LNCaP clone FGC (cell line): ENCODE data around the gene NANOS1.
"Not testable (repeated sequence)": the region's sequence is repeated elsewhere in the genome, so short reads cannot be mapped to it uniquely, and the experiment has no call there.

Source experiments
- DNase-seq: peaks from one replicate; pipeline ENCODE4 v3.0.0-alpha.2; 2011; ENCODE audit warnings: low read depth
- H3K4me3 ChIP-seq: 2 replicates; pipeline ENCODE4 v1.5.1; 2011; ENCODE audit warnings: mild to moderate bottlenecking, low read depth, low read length, control low read depth
- TF ChIP-seq, protein P1 (sequence below): IDR thresholded peaks from 2 replicates; pipeline ENCODE4 v1.5.1; 2012; ENCODE audit warnings: mild to moderate bottlenecking; ENCODE audit not compliant: control insufficient read depth, insufficient read depth; ENCODE audit errors: extremely low read depth

The NANOS1 gene

DNA sequence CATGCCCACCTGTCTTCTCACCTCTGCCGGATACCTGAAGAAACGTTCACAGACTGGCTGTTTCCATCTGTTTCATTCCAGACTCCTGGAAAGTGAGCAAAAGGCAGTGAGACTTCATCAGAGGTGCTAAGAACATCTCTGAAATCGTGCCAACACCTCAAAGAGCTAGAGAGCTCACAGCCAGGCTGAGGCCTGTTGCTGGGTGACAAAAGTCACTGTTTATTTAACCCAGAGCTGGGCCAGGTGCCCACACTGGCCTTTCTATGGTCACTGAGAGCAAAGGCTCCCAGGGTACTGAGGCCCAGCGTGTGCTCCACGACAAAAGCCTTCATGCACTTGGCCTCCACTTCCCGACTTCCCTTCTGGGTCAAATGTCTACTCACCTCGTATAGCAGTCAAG is 3.7 kb upstream of the NANOS1 start:
- H3K4me3 ChIP-seq: no peak overlapping the region
- TF ChIP-seq, protein P1, sequence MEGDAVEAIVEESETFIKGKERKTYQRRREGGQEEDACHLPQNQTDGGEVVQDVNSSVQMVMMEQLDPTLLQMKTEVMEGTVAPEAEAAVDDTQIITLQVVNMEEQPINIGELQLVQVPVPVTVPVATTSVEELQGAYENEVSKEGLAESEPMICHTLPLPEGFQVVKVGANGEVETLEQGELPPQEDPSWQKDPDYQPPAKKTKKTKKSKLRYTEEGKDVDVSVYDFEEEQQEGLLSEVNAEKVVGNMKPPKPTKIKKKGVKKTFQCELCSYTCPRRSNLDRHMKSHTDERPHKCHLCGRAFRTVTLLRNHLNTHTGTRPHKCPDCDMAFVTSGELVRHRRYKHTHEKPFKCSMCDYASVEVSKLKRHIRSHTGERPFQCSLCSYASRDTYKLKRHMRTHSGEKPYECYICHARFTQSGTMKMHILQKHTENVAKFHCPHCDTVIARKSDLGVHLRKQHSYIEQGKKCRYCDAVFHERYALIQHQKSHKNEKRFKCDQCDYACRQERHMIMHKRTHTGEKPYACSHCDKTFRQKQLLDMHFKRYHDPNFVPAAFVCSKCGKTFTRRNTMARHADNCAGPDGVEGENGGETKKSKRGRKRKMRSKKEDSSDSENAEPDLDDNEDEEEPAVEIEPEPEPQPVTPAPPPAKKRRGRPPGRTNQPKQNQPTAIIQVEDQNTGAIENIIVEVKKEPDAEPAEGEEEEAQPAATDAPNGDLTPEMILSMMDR: no peak
- DNase-seq: peak; percentile 77

DNA sequence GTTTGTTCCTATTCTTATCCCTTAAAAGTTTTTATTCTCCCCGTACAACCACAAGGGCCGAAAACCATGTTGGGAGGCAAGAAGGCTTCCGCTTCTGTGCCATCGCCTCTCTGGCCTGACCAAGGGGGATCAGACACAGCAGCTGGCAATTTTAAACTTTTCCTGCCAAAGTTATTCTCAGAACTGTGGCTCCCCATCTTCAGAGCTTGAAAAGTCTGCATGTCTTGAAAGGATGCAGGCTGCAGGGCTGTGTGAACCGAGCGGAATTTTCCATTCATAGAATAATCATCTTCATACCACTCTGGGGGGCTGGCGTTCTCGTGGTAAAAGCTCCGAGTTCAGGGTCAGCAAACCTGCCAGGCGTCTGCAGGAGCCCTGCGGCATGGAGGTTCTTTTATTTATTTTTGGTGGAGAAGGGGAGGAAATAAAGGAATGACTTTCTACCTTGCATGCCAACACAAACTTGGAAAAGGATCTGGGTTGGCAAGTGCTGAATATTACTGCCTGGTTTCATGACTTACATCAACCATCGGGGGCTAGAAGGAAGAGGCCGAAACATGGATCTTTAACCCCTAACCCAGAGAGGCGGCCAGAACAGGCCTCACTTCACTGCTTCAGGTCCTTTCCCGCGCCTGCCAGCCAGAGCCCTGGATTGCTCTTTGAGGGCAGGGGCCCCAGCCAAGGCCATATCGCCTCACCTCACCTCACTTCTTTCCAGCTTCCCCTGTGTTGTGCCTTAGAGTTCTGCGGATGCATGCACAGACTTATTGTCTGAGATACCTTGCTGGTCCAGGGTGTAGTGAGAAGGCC is 3.0 kb upstream of the NANOS1 start:
- TF ChIP-seq, protein P1: no peak
- DNase-seq: peak; percentile 27
- no peak overlapping the region for H3K4me3 ChIP-seq

DNA sequence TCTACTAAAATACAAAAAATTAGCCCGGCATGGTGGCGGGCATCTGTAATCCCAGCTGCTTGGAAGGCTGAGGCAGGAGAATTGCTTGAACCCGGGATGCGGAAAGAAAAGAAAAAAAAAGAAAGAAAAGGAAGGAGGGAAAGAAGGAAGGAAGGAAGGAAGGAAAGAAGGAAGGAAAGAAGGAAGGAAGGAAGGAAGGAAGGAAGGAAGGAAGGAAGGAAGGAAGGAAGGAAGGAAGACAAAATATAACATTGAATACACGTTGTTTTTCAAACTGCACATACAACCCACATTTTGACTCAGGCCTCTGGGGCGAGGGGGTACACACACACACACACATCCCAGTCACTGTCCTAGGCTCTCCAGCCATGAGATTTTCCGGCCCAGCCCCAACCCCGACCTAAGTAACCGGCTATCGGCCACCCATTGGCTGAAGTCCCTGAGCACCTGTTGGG is 1.0 kb upstream of the NANOS1 start:
- H3K4me3 ChIP-seq, DNase-seq: not testable (repeated sequence)

DNA sequence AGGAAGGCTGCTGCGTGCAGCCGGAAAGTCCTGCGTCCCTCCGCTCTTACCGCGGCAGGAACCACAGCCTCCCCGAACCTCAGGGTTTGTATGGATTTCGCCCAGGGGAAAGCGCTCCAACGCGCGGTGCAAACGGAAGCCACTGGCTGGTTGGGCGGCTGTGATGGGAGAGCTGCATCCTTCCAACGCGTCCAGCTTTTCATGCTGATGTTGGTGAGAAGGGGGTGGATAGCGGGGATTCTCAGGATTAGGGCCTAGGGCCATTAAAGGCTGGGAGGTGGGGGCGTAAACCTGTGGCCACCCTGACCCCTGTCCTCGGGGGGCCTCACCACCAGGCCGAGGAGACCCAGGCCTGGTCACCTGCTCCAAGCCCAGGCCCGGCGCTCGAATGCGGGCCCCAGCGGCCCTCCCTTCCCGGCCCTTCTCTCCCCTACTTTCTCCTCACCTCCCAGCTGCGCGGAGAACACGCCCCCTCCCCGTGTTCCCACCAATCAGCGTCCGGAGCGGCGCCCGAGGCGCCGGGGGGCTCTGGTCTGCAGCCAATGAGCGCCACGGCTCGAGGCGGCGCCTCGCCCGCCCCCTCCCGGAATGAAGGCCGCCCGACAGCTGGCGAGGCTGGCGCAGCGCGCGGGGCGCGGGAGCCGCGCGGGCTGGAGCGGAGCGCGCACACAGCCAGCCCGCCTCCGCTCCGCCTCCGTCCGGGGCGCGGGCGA is 458 bp upstream of the NANOS1 start:
- no peak for DNase-seq
- TF ChIP-seq, protein P1: 0 out of 2 replicates have a peak, but pooled peaks have one; percentile 8
- H3K4me3 ChIP-seq: peak overlapping the region; percentile 33

DNA sequence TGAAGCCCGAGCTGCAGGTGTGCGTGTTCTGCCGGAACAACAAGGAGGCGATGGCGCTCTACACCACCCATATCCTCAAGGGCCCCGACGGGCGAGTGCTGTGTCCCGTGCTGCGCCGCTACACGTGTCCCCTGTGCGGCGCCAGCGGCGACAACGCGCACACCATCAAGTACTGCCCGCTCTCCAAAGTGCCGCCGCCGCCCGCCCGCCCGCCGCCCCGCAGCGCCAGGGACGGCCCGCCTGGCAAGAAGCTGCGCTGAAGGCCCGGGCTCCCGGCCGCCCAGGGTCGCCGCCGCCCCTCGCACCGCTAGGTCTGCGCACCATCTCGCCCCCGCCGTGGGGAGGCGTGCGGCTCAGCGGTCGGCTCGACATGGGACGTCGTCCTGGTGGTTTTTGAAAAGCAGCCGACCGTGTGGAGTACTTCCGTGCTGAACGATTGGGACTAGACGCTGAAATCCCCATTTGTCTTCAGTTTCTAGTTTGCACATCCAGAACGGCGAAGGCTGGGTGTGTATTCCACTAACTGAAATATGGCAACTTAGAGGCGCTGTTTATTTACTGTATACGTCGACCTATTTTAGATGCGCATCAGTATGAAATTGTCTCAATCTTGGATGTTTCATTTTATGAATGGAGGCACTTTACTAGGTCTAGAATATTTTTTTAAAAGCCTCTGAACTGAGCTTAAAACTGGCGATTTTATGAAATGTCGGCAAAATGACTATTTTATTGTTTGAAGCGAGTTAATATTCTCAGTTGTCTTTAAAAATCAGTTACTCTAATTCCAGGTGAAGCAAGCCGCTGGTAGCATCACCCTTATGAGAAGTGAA is 1.1 kb downstream of the NANOS1 start:
- DNase-seq: no peak
- no peak overlapping the region for H3K4me3 ChIP-seq
- TF ChIP-seq, protein P1: peak; percentile 22; the same call in 1 of the 2 replicates

DNA sequence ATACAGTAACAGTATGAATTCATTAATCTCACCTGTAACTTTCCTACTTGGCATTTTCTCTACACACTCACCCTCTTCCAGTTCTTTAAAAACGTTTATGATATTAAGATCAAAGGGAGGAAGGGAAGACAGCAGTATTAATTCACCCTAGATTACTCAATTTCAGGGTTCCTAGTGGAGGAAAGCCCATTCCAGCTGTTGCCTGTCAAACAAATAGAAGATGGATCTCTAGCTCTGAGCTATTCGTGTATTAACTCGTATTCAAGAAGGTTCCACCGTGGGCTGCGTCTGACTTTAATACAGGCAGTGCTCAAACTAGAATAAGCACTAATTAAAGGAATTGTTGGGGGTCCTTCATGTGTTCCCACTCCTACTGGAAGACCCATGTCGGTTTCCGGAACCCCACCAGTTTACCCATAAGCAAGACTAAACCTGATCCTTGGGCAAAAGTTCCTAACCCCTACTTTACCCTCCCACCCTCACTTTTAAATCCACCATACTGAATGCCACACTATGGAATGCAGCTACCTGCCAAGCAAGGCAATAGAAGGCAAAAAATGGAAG is 2.1 kb downstream of the NANOS1 start:
- DNase-seq: no peak
- TF ChIP-seq, protein P1: no peak
- H3K4me3 ChIP-seq: no peak overlapping the region
